A549 (cell line): ENCODE measurements around the gene OGDH.

Experiments
- CTCF ChIP-seq: fragments of >200 bp; sonication (Bioruptor Twin); formaldehyde crosslinking; IDR thresholded peaks from 3 replicates; pipeline ENCODE4 v1.5.1; 2016
- EP300 ChIP-seq, 2 experiments: fragments of >200 bp; sonication (Bioruptor Twin); formaldehyde crosslinking; IDR thresholded peaks; 2 replicates in 1 of 2; 3 replicates in 1 of 2; pipeline ENCODE4 v1.6.1; 2016 to 2017
- JUN ChIP-seq, 2 experiments: fragments of >200 bp; sonication (Bioruptor Twin); formaldehyde crosslinking; IDR thresholded peaks; 2 replicates in 1 of 2; 3 replicates in 1 of 2; pipeline ENCODE4 v1.6.1; 2016 to 2017
- MAFK ChIP-seq: fragments of 450-650 bp; IDR thresholded peaks from 2 replicates; pipeline ENCODE4 v1.6.1; 2014; ENCODE audit not compliant: partially characterized antibody
- PHF8 ChIP-seq: fragments of 200-600 bp; sonication (generic); IDR thresholded peaks from 2 replicates; pipeline ENCODE4 v1.6.1; 2016; ENCODE audit warnings: low read depth, mild to moderate bottlenecking, antibody characterized with exemption, moderate library complexity, borderline replicate concordance

- TF ChIP-seq MAFK (no peak), JUN (IDR thresholded peaks at IDR 0.05) (no peak), CTCF (no peak), EP300 (IDR thresholded peaks at IDR 0.05) (no peak), PHF8 (no peak)
Measured at GRCh38 chr7:44756904-44757303, 150.5 kb downstream of the OGDH start.
